Stimulated activated CD4-positive, alpha-beta T cell treated with anti-CD3 and anti-CD28 coated beads, Interleukin-2, amount 100 ng/mL, for 24 hours (primary cell): ENCODE results near the gene ZNF48.

Experiments
- DNase-seq, 2 donors: peaks; one replicate each; pipeline ENCODE4 v3.0.0-alpha.2; 2020

ZNF48 gene

DNA sequence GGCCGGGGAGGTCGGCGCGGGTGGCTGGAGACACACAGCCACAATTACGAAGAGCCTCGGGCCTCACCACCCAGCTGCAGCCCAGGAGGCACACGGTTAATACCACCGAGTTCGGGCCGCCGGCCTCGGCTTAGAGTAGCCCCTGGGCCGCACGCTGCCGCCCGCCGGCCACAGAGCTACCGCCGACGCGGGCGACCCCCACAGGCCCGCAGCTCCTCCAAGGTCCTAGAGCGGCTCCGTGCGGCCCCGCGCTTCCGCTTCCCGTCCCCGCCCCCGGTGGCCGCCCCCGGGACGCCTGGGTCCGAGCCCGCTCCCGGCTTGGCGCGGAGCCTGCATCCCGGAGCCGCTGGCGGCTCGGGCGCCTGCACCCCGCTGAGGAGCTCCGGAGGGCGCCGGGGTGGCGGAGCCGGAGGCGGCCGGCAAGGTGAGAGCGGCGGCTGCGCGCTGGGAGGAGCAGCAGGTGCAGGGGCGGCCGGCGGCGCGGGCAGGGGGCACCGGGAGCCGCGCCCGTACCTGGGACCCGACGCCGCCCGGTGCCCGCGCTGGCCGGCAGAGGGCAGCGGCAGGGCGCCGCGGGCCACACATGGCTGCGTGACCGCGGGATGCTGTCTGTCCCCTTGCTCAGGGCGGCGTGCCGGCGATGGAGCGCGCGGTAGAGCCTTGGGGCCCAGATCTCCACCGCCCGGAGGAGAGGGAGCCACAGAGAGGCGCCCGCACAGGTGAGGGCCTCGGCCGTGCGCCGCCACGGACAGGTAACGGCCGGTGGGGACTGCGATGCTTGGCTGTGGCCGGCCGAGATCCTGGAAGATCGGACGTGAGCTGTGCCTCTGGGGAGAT is at the start of gene ZNF48:
Gene ZNF48 (plus strand): TSS at position 266 of the 837 bp plus-strand sequence. CDS start 375 bp downstream, at position 641.
- peak; percentile 58 to 73 for DNase-seq

DNA sequence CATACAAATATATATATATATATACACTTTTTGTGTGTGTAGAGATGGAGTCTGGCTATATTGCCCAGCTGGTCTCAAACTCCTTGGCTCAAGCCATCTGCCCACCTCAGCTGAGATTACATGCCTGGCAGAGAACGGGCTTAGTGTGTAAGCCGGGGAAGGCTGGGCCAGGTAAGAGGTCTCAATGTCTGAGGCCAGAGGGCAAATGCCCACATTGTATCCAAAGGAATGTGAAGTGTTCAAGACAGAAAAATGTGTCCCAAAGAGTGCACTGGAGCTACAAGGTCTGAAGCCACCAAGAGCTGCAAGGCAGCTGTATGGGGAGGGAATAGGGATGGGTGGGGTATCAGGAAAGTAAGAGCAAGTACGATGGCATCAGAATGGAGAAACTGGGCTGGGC is 48.9 kb upstream of the ZNF48 start:
- DNase-seq: no peak

DNA sequence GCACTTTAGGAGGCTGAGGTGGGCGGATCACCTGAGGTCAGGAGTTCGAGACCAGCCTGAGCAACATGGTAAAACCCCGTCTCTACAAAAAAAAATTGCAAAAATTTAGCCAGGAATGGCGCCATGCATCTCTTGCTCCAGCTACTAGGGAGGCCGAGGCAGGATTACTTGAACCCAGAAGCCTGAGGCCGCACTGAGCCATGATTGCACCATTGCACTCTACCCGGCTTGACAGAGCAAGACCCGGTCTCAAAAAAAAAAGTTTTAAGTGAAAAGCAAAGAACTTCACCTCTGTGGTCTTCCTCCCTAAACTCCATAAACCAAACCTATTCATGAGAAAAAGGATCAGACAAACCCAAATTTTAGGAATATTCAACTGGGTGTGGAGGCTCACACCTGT is 47.1 kb upstream of the ZNF48 start:
- no peak for DNase-seq

DNA sequence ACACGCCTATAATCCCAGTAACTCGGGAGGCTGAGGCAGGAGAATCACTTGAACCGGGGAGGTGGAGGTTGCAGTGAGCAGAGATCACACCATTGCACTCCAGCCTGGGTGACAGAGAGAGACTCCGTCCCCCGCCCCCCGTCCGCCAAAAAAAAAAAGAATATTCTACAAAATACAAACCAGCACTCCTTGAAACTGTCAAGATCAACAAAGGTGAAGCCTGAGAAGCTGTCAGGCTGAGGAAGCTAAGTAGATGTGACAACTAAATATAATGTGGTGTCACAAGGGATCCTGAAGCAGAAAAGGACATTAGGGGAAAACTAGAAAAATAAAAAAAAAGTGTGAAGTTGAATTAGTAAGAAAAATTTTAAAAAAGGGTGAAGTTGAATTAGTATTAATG is 46.3 kb upstream of the ZNF48 start:
- DNase-seq: no peak

DNA sequence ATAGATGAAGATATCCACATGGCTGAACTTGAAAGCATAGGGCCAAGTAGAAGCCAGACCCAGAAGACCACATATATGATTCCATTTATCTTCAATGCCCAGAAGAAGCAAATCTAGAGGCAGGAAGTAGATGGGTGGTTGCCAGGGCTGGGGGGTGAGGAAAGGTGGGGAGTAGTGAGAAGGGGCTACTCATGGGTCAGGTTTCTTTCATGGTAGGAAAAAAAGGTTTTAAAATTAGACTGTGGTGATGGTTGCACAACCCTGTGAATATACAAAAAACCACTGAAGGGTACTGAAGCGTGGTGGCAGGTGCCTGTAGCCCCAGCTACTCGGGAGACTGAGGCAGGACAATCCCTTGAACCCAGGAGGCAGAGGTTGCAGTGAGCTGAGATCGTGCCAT is 45.5 kb upstream of the ZNF48 start:
- DNase-seq: no peak

DNA sequence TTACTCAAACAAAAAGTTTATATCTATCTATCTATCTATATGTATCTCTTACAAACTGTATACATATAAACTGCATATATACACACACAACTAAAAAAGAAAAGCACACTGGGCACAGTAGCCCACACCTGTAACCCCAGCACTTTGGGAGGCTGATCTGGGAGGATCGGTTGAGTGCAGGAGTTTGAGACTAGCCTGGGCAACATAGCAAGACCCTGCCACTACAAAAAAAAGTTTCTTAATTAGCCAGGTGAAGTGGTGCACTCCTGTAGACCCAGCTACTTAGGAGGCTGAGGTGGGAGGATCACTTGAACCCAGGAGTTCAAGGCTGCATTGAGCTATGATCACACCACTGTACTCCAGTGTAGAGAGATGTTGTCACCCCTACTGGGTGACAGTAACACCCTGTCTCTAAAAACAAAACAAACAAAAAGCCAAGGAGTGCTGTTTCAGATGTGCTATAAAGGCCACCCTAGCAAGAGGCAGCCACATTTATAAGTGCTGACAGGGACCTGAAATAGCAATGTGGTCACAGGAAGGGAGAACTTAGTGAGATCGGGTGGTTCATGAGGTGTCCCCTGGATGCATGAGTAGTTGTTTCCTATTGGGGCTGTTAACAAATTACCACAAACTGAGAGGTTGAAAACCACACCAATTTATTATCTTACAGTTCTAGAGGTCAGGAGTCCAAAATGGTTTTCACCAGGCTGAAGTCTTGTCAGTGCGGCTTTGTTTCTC is 44.9 kb upstream of the ZNF48 start:
- no peak for DNase-seq

DNA sequence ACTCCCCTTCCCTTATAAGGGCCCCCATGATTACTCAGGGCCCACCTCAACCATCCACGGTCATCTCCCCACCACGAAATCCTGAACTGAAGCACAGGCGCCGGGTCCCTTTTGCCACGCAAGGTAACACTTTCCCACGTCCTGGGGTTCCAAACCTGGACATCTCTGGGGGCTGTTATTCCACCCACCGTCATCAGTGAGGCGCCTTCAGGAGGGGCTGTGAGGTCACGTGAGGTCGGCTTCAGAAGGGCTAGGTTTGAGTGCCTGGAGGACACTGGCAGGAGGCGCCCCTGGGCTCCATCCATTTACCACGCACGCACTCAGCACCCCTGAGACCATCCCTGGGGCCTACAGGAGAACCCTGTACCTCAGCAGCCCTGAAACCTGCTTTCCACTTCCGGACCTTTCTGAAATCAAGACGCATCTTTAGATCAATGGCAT is 44.2 kb upstream of the ZNF48 start:
- DNase-seq: no peak

DNA sequence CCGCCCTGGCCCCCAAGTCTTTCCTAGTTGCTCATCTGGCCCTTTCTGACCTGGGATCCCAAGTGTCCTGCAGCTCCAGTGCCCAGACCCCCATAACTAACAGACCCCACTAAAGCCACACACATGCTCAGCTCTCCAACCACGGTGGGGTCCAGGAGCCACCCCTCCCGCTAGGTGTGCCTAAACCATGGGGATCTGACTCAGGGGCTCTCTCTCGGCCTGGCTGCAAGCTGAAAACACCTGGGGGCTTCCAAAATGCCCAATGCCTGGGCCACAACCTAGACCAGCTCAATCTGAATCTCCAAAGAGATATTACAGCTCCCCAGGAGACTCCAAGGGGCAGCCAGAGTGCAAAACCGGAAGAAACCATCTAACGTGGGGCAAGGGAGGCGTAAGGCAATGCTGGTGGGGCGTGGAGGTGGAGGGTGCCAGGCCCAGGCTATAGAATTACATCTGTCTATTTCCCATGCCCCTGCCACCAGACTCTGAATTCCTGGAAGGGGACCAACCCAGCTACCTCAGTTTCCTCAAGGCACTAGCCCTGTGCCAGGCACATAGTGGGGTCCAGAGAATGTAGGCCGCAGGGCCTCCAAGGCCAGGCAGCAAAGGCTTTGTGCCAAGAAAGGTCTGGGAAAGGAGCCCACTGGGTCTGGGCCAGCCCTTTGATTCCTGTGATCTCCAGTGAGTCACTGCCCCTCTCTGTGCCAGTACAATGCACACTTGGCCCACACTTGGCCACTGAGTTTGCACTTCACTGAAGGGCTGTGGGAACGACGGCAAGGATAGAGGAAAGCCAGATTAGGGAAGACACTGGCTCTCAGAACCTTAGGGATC is 43.4 kb upstream of the ZNF48 start:
- no peak for DNase-seq

DNA sequence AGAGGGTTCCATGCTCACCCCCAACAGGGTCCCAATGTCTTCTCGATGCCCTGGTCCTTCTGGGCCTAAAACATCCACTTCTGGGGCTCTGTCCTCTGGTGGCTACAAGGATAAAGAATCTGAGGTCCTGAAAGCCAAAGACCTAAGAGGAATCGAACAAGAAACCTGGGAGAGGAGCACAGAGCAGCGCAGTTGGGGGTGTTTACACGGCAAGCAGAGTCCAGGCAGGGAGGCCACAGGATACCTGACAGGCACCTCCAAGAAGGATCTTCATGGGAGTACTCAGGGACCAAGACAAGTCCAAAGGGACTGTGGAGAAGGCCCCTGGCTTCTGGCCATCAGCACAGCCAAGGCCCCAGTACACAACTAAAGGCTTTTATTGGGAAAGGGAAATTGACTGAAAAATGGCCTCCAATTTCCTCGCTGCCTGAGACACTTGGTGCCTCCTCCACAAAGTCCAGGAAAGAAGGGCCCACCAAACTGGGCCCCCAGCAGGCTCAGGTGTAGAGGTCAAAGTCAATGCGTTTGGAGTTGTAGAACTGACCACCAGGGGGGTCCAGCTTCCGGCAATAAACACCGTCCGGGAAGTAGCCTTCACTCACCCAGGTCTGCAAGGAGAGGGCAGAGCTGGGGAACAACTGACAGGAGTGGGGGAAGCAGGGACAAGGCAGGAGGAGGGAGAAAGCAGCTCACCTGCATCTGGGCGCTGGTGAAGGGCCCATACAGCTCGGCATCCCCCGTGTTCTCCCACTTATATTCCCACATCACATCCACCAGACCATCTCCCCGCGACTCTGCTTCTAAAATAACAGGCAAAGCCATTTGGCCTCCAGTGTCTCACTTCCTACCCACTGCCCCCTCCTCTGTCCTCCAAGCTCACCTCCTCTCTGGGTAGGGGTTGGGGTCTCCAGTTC is 42.5 kb upstream of the ZNF48 start:
- DNase-seq: no peak

DNA sequence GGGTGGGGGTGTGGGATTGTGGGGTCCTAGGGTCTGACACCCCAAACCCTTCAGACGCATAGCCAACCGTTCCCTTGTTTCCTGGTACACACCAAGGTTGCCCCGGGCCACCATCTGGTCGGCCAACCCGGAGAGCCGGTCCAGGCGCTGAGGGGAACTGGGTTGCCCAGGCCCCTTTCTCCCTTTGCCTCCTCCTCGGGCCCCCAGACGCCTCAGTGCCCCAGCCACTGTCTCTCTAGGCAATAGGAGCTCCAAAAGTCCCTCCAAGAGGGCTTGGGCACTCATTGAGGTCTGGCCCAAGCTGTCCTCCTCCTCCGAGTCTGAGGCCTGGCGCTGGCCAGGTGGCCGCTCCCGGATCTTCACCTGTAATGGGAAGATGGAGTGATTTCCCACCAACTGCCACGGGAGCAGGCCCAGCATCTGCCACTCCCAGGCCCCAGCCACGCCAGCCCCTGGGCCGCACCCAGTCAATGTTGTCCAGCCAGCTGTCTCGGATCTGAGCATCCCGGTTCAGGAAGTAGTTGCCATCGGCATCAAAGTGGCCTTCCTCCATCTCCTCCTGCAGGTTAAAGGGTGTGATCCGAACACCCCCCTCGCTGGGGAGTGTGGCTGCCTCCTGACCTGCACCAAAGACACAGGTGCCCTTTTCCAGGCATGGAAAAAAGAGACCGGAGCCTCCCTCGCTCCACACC is 41.6 kb upstream of the ZNF48 start:
- no peak for DNase-seq

DNA sequence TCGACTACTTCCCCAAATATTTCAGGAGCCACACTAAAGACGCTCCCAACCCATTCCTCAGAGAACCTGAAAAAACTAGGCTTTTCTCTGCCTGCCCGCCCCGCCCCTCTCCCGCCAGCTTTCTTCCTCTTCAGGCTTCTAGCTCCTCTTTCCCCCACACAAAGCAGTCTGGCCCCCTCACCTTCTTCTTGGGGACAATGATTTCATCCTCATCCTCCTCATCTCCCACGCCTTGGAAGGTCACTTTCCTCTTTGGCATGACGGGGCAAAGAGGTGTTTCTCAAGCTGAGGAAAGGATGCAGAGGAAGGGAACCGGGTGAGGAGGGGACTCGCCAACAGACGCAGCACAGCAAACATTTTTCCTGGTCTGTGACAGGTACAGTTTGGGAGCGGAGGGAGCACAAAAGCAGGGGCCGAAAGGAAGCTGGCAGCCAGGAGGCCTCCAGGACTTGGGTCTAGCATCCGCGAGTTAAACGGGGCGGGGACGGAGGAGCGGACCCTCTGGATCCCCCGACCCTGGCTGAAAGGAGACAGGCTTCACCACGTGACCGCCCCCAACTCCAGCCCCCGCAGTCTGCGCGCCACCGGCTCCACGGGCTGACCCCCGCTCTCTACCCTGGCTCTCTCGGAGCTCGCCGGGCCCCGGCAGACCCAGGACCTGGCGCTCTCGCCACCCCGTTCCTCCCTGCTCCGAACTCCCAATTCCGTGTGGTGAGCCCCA is 40.6 kb upstream of the ZNF48 start:
- DNase-seq: peak in 1 of 2 donors; percentile 32

DNA sequence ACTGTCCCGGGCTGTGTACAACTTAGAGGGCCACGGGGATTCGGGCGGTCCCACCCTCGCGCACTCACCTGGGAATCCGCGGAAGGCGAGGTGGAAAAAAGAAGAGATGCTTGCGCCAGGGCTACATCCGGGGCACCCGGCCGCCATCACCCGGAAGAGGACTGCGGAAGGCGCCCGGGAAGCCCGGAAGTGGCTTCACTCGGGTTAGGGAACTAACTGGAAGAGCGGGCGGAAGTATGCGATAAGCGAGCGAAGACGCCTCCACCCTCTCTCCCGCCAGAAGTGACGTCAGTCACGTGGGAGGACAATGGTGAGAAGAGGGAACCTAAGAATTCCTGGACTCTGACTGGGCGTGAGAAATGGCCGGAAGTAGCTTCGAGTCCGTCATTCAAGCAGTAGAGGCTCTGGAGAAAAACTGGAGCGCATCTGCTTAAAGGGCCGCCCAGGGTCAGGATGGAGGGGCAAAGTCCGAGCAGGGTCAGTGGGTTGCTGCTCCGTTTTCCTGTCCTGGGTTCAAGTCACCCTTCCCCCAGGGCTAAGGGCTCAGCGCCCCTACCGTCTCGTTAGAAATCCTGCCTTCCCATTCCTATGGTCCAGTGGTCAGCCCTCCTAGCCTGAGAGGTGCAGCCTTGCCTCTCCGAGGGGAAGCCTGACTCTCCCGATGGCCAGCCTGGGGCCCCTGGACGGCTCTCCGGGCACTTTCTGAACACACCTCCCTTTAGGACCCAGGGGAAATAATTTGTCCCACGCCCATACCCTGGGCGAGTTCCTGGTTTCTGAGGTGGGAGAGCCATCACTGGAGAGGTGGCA is 39.9 kb upstream of the ZNF48 start, which contains the start of gene CD2BP2:
Gene CD2BP2 (minus strand): TSS at position 165 of the 810 bp plus-strand sequence. CDS start 627 bp downstream, outside the sequence.
- peak; percentile 89 to 92 for DNase-seq

DNA sequence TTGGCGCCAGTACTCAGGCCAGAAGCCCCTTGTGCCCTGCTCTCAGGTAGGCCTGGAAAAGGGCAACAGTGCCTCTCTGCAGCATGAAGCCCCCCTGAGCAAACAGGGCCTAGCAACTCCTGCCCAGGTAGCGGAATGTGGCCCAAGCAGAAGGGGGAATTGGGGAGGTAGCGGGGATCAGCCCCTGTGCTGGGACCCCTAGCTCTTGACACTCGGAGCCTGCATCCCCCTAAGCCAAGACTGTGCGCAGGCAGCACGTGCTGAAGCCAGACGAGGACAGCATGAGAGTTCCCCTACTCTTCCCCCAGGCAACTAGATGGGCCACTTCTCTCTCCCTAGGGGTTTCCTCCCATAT is 39.3 kb upstream of the ZNF48 start:
- no peak for DNase-seq

DNA sequence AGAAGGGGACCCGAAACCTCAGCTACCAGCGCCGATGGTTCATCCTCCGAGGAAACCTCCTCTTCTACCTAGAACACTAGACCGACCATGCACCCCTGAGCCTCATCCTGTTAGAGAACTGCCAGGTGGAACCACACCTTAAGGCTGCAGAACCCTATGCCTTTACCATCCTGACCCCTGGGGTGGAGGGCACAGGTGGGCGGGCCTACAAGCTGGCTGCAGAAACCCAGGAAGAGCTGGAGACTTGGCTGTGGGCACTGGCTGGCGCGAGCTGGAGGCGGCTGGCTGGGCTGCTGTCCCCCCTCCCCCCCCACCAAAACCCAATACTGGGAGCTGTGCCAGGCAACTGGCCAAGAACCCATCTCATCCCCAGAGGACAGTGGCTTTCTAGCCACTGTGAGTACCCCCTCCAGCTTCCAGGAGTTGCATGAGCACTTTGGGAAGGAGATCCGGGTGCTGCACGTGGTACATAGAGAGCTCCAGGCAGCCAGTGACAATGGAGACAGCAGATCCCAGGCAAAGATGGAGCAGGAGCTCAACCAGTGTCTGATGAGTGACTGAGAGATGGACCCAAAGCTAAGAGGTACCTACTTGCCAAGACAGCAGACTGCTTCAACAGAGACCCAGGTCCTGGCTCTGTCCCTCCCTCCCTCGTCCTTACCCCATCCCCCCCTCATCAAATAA is 38.7 kb upstream of the ZNF48 start:
- DNase-seq: no peak

DNA sequence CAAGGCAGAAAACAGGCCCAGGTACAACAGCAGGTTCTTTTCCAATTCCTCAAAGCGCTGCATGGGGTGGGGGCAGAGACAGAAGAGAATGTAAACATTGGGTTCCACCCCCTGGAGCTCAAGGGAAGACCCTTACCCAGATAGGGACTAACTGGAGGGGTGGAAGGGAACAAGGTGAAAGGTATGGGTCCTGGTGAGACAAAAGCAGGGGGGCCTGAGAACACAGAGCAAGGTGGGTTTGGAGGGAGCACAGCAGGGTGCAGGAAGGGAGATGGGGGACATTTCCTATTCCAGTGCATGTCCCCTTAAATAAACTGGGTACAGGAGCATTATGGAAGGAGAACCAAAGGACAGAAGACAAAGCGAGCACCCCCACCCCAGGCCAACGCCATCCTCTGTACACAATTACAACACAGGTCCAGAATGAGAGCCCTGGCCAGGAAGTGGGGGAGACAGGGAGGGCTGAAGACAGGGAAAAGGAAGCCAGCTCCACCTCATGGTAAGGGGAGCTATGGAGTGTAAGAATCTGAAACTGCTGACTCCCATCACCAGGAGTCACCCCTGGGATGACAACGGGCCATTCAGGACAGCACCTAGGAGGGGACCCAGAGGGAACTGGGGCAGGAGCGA is 38.0 kb upstream of the ZNF48 start:
- DNase-seq: no peak

DNA sequence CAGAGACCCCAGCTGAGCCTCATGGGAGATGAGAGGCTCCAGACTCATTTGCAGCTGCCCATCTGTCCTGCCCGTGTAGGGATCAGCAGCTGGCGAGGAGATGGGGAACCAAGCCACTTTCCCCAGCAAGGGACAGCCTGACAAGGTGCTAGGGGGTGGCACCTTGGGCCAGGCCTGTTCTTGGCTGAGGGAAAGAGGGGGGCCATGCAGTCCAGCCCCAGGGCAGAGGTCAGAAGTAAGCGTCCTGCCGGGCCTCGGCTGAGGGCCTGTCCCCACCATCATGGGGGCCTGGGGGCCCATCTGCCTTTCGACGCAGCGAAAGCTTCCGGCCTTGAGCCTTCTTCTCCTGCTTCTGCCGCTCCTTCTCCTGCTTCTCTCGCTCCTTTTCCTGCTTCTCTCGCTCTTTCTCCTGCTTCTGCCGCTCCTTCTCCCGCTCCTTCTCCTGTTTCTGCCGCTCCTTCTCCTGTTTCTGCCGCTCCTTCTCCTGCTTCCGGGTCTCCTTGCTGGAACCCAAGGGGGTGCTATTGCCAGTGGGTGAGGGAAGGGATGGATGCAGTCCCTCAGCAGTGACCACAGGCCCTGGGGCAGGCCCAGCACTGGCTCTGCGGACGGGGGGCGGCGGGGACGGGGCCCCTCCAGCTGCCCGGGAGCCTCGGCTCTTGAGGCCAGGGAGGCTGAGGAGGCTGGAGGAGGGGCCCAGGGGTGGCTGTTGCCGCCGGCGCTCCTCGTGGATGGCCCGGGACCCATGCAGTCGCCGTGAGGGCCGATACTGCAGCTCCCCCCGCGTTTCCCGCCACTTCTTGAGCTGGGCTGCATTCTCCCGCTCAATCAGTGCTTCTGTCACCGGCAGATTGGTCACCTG is 37.3 kb upstream of the ZNF48 start:
- no peak for DNase-seq

DNA sequence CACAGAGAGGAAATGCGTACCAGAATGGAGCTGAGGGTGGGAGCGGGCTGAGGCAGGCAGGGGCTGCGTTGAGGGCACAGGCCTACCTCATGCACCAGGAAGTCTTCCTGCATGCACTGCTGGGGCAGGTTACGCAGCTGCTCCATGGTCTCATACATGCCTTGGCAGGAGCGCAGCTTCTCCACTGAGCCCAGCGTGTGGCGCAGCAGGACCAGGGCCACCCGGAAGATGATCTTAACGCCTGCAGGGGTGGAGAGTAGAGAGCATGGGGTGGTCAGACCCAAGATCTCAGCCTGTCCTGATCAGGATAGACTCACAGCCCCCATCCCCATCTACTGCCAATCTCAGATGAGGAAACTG is 36.7 kb upstream of the ZNF48 start:
- DNase-seq: no peak
